WTC11 (cell line): ENCODE results near the gene PTPRN2.

Experiments used
- ATF1 ChIP-seq: sonication (generic); formaldehyde crosslinking; IDR thresholded peaks from 2 replicates; pipeline ENCODE4 v1.8.1; 2023; ENCODE audit warnings: mild to moderate bottlenecking, moderate library complexity, missing genetic modification reagents
- E2F4 ChIP-seq: sonication (generic); formaldehyde crosslinking; IDR thresholded peaks from 2 replicates; pipeline ENCODE4 v1.8.1; 2022; ENCODE audit warnings: low read depth, mild to moderate bottlenecking, moderate library complexity, missing genetic modification reagents, borderline replicate concordance
- E2F5 ChIP-seq: sonication (generic); formaldehyde crosslinking; IDR thresholded peaks from 2 replicates; pipeline ENCODE4 v1.8.1; 2022; ENCODE audit warnings: mild to moderate bottlenecking, moderate library complexity, missing genetic modification reagents
- MAX ChIP-seq: sonication (generic); formaldehyde crosslinking; IDR thresholded peaks from 2 replicates; pipeline ENCODE4 v1.8.0; 2022; ENCODE audit warnings: mild to moderate bottlenecking, missing genetic modification reagents
- MLX ChIP-seq: sonication (generic); formaldehyde crosslinking; IDR thresholded peaks from 2 replicates; pipeline ENCODE4 v1.8.1; 2023; ENCODE audit warnings: mild to moderate bottlenecking, missing genetic modification reagents, moderate library complexity
- MXD4 ChIP-seq: fragments of 250-450 bp; sonication (Bioruptor Pico); IDR thresholded peaks from 2 replicates; pipeline ENCODE4 v1.8.0; 2021; ENCODE audit warnings: mild to moderate bottlenecking, moderate library complexity, borderline replicate concordance
- TF ChIP-seq, protein P1 (sequence below): fragments of 200-600 bp; IDR thresholded peaks from 2 replicates; pipeline ENCODE4 v1.8.0; 2022; ENCODE audit warnings: antibody characterized with exemption
- TF ChIP-seq, protein P2 (sequence below): sonication (generic); formaldehyde crosslinking; IDR thresholded peaks from 2 replicates; pipeline ENCODE4 v1.8.1; 2022; ENCODE audit warnings: mild to moderate bottlenecking, missing genetic modification reagents, moderate library complexity, borderline replicate concordance
- TF ChIP-seq, protein P3 (sequence below): sonication (generic); formaldehyde crosslinking; conservative IDR thresholded peaks from 2 replicates; pipeline ENCODE4 v1.8.1; 2022; ENCODE audit warnings: mild to moderate bottlenecking, missing genetic modification reagents

DNA sequence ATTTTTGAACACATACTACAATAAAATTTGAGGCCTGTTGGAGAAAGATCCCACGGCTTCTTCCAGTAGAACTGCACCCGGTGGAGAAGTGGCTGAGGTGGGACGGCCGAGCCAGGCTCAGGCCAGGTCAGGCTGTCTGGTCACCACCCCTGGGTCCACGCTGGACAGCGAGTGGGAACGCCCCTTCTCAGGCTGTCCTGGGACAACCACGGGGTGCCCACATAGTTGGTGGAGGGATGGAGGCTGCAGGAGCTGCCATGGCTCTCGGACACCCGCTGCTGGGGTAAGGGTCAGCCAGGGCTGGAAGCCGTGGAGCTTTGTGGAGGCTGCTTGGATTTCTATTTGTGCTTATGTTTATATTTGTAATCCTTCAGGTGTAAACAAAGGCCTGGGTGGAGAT is 1044.3 kb downstream of the PTPRN2 start:
- no peak for TF ChIP-seq MLX (CRISPR knock-in tag)
- TF ChIP-seq, protein P1, sequence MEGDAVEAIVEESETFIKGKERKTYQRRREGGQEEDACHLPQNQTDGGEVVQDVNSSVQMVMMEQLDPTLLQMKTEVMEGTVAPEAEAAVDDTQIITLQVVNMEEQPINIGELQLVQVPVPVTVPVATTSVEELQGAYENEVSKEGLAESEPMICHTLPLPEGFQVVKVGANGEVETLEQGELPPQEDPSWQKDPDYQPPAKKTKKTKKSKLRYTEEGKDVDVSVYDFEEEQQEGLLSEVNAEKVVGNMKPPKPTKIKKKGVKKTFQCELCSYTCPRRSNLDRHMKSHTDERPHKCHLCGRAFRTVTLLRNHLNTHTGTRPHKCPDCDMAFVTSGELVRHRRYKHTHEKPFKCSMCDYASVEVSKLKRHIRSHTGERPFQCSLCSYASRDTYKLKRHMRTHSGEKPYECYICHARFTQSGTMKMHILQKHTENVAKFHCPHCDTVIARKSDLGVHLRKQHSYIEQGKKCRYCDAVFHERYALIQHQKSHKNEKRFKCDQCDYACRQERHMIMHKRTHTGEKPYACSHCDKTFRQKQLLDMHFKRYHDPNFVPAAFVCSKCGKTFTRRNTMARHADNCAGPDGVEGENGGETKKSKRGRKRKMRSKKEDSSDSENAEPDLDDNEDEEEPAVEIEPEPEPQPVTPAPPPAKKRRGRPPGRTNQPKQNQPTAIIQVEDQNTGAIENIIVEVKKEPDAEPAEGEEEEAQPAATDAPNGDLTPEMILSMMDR: no peak
- TF ChIP-seq, protein P2, sequence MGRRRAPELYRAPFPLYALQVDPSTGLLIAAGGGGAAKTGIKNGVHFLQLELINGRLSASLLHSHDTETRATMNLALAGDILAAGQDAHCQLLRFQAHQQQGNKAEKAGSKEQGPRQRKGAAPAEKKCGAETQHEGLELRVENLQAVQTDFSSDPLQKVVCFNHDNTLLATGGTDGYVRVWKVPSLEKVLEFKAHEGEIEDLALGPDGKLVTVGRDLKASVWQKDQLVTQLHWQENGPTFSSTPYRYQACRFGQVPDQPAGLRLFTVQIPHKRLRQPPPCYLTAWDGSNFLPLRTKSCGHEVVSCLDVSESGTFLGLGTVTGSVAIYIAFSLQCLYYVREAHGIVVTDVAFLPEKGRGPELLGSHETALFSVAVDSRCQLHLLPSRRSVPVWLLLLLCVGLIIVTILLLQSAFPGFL (CRISPR knock-in tag): no peak
- TF ChIP-seq E2F4: no peak
- TF ChIP-seq, protein P3, sequence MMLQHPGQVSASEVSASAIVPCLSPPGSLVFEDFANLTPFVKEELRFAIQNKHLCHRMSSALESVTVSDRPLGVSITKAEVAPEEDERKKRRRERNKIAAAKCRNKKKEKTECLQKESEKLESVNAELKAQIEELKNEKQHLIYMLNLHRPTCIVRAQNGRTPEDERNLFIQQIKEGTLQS: no peak
- no peak for TF ChIP-seq ATF1
- TF ChIP-seq MAX (CRISPR knock-in tag): no peak
- no peak for TF ChIP-seq E2F5 (CRISPR knock-in tag)
- TF ChIP-seq MXD4 (CRISPR knock-in tag): no peak
